ENCODE results near the gene KCNN3.

Gene KCNN3

GRCh38 chr1:154863315-154864174, 6.5 kb downstream of the KCNN3 start:
- POLR2A ChIA-PET, result interaction anchor here (0.5 to 0.6 kb wide), 2 partner anchors 36 to 255 kb away, joined by 3 to 4 read pairs; no protein-coding TSS in a partner anchor
- Histone ChIP-seq H3K27ac (ENCODE audit: extremely low read depth, low read depth, low read length) (no peak overlapping the region), H3K4me3 (ENCODE audit: low read depth, low read length) (no peak overlapping the region), H3K9me3 (ENCODE audit: control insufficient read depth, insufficient read depth, low read depth, low read length) (no peaks in the 10 kb centered on the region), H3K4me1 (ENCODE audit: control insufficient read depth, insufficient read depth, low read length) (no peaks in the 10 kb centered on the region), H3K36me3 (ENCODE audit: control insufficient read depth in 2 of 2, insufficient read depth in 1 of 2, low read length in 2 of 2) (no peaks in the 10 kb centered on the region)
- TF ChIP-seq CTCF (tag by site-specific recombination; IDR thresholded peaks at IDR 0.05) (peak; percentile 41), ZNF140 (tag by site-specific recombination; IDR thresholded peaks at IDR 0.05) (no peak), ZNF660 (tag by site-specific recombination; IDR thresholded peaks at IDR 0.05) (0 out of 2 replicates have a peak, but pooled peaks have one; percentile 45), INSM2 (tag by site-specific recombination; IDR thresholded peaks at IDR 0.05) (no peak), TSHZ1 (tag by site-specific recombination; IDR thresholded peaks at IDR 0.05; ENCODE audit: borderline replicate concordance) (no peak), ZNF658 (tag by site-specific recombination; IDR thresholded peaks at IDR 0.05) (no peak), ZNF394 (tag by site-specific recombination; IDR thresholded peaks at IDR 0.05; ENCODE audit: borderline replicate concordance) (peak; percentile 30; the same call in 1 of the 2 replicates)
- CTCF ChIA-PET, result interaction anchor here (0.7 to 2.0 kb wide), 9 partner anchors 8 to 289 kb away, joined by 3 to 12 read pairs (median 3); no protein-coding TSS in a partner anchor

- POLR2A ChIA-PET, result interaction anchor here (0.5 to 0.6 kb wide), 2 partner anchors 35 to 254 kb away, joined by 3 to 4 read pairs; no protein-coding TSS in a partner anchor
- H3K9me3 ChIP-seq (ENCODE audit: control insufficient read depth, insufficient read depth, low read depth, low read length), result no peaks in the 10 kb centered on the region
- TF ChIP-seq ZBTB6 (tag by site-specific recombination; IDR thresholded peaks at IDR 0.05) (no peak), ZSCAN23 (tag by site-specific recombination; IDR thresholded peaks at IDR 0.05) (no peak), OVOL3 (tag by site-specific recombination; IDR thresholded peaks at IDR 0.05) (no peak), EGR2 (tag by site-specific recombination; IDR thresholded peaks at IDR 0.05; ENCODE audit: low read depth) (peak; percentile 85), SP2 (tag by site-specific recombination; IDR thresholded peaks at IDR 0.05) (peak; percentile 20; the same call in 1 of the 2 replicates), ZBTB20 (tag by site-specific recombination; IDR thresholded peaks at IDR 0.05) (peak; percentile 69), GLIS1 (tag by site-specific recombination; IDR thresholded peaks at IDR 0.05) (peak; percentile 87), ZNF394 (tag by site-specific recombination; IDR thresholded peaks at IDR 0.05; ENCODE audit: borderline replicate concordance) (peak; percentile 12; the same call in 1 of the 2 replicates), ZNF37A (tag by site-specific recombination; IDR thresholded peaks at IDR 0.05) (no peak), ZSCAN4 (tag by site-specific recombination; IDR thresholded peaks at IDR 0.05) (no peak), GLIS2 (tag by site-specific recombination; IDR thresholded peaks at IDR 0.05) (peak; percentile 70), ZNF629 (tag by site-specific recombination; IDR thresholded peaks at IDR 0.05) (no peak), ZNF600 (tag by site-specific recombination; IDR thresholded peaks at IDR 0.05) (peak; percentile 81), SP7 (tag by site-specific recombination; IDR thresholded peaks at IDR 0.05) (peak; percentile 27; the same call in 1 of the 2 replicates), ZNF184 (tag by site-specific recombination; IDR thresholded peaks at IDR 0.05) (no peak), ZNF510 (tag by site-specific recombination; IDR thresholded peaks at IDR 0.05; ENCODE audit: insufficient replicate concordance) (no peak)
Observed at GRCh38 chr1:154862907-154863306, 7.2 kb downstream of the KCNN3 start.

More at GRCh38 chr1:154862907-154863306, 7.2 kb downstream of the KCNN3 start:
- Histone ChIP-seq H3K36me3 (ENCODE audit: control insufficient read depth in 2 of 2, insufficient read depth in 1 of 2, low read length in 2 of 2) (no peaks in the 10 kb centered on the region), H3K4me3 (ENCODE audit: low read depth, low read length) (no peak overlapping the region), H3K27ac (ENCODE audit: extremely low read depth, low read depth, low read length) (no peak overlapping the region), H3K4me1 (ENCODE audit: control insufficient read depth, insufficient read depth, low read length) (no peaks in the 10 kb centered on the region)
- CTCF ChIA-PET, result interaction anchor here (0.7 to 2.0 kb wide), 8 partner anchors 9 to 289 kb away, joined by 3 to 12 read pairs (median 3); no protein-coding TSS in a partner anchor
